ENCODE data around the gene LMO3.

- no peak for TF ChIP-seq CTCF (IDR thresholded peaks at IDR 0.05)
- no peak for TF ChIP-seq POLR2A (IDR thresholded peaks at IDR 0.05)
Observed at GRCh38 chr12:16603916-16604575, 1.9 kb downstream of the LMO3 start.

Data from esophagus squamous epithelium (tissue), 4 donors.